GM12878 (cell line): ENCODE results near the gene CDC123. TPM values are rescaled to one million over a fixed set of nuclear protein-coding genes. Genes with fewer than 3 reads are reported as not detected.

Experiments used
- ATAC-seq: fragments of 200-7000 bp; cut with Tn5 transposase; 3 replicates; pipeline ENCODE4 v1.9.1; 2020; ENCODE audit warnings: mild to moderate bottlenecking, moderate library complexity
- BruUV-seq: library from RNA; stranded (reverse); fragments of 400-500 nt; replicated peaks from 2 replicates; lab custom pipeline; 2021; lab: Mats Ljungman, UMichigan
- CTCF ChIA-PET: fragments of 300-600 bp; sonication (Branson Sonifier 250); formaldehyde crosslinking; extraction: SDS; loops from one replicate; lab custom pipeline; 2021; ENCODE audit warnings: inconsistent platforms; lab: Yijun Ruan, JAX
- POLR2A ChIA-PET: fragments of 350-600 bp; formaldehyde crosslinking; extraction: SDS; loops from one replicate; lab custom pipeline; 2021; ENCODE audit warnings: inconsistent platforms; lab: Charles Lee
- RAD21 ChIA-PET: fragments of 300-600 bp; sonication (Branson Sonifier 250); formaldehyde crosslinking; loops from one replicate; lab custom pipeline; 2023; ENCODE audit warnings: antibody characterized with exemption; ENCODE audit not compliant: unreplicated experiment; lab: Charles Lee
- SMC1A ChIA-PET: fragments of 300-600 bp; sonication (Branson Sonifier 250); formaldehyde crosslinking; loops from one replicate; lab custom pipeline; 2023; ENCODE audit not compliant: unreplicated experiment, uncharacterized antibody; lab: Charles Lee
- DNase-seq: peaks from one replicate; pipeline ENCODE4 v3.0.0-alpha.2; 2011; ENCODE audit warnings: low read depth, low spot score
- FAIRE-seq: peaks from 3 replicates; lab custom pipeline; 2011; peaks lifted over from hg19 to GRCh38; lab: Jason Lieb, UNC
- H2AFZ ChIP-seq: 2 replicates; pipeline ENCODE4 v1.6.0; 2011; ENCODE audit warnings: low read depth, low read length, control low read depth; ENCODE audit not compliant: control insufficient read depth
- H3K27ac ChIP-seq: 2 replicates; pipeline ENCODE4 v1.5.1; 2011; ENCODE audit warnings: control low read depth; ENCODE audit not compliant: control insufficient read depth, insufficient read depth
- H3K27me3 ChIP-seq, 2 experiments: replicated peaks in 1 of 2; 2 replicates each; pipeline versions ENCODE4 v1.6.0 to v1.6.1; 2011; ENCODE audit warnings: low read length in 1 of 2; ENCODE audit not compliant: control insufficient read depth in 2 of 2, insufficient read depth in 2 of 2
- H3K36me3 ChIP-seq, 2 experiments: 2 replicates each; pipeline ENCODE4 v1.5.1; 2011; ENCODE audit warnings: low read length in 1 of 2; ENCODE audit not compliant: control insufficient read depth in 2 of 2, insufficient read depth in 2 of 2
- H3K4me1 ChIP-seq: 2 replicates; pipeline ENCODE4 v1.6.1; 2011; ENCODE audit warnings: mild to moderate bottlenecking, low read length, moderate library complexity, mixed read lengths; ENCODE audit not compliant: control insufficient read depth, insufficient read depth
- H3K4me2 ChIP-seq: 2 replicates; pipeline ENCODE4 v1.6.0; 2011; ENCODE audit warnings: control low read depth; ENCODE audit not compliant: control insufficient read depth, insufficient read depth
- H3K4me3 ChIP-seq: fragments of 200-600 bp; sonication (generic); 2 replicates; pipeline ENCODE4 v1.5.1; 2016
- H3K79me2 ChIP-seq: 2 replicates; pipeline ENCODE4 v1.6.0; 2011; ENCODE audit warnings: low read length; ENCODE audit not compliant: control insufficient read depth, insufficient read depth
- H3K9ac ChIP-seq: 2 replicates; pipeline ENCODE4 v1.8.0; 2011; ENCODE audit warnings: low read length, control low read depth, mixed read lengths; ENCODE audit not compliant: control insufficient read depth, insufficient read depth
- H3K9me3 ChIP-seq: replicated peaks from 3 replicates; pipeline ENCODE4 v1.5.1; 2011; ENCODE audit warnings: mild to moderate bottlenecking, low read length; ENCODE audit not compliant: control insufficient read depth, insufficient read depth
- H4K20me1 ChIP-seq: 2 replicates; pipeline ENCODE4 v1.6.0; 2011; ENCODE audit not compliant: control insufficient read depth, insufficient read depth
- HDGF ChIP-seq: fragments of 450-650 bp; IDR thresholded peaks from 2 replicates; pipeline ENCODE4 v1.6.1; 2016; ENCODE audit warnings: antibody characterized with exemption
- IRF5 ChIP-seq: fragments of 450-650 bp; IDR thresholded peaks from 2 replicates; pipeline ENCODE4 v1.6.1; 2017; ENCODE audit warnings: borderline replicate concordance
- MEF2B ChIP-seq: fragments of 450-650 bp; IDR thresholded peaks from 2 replicates; pipeline ENCODE4 v1.6.1; 2018; ENCODE audit warnings: mild to moderate bottlenecking, moderate library complexity; ENCODE audit not compliant: partially characterized antibody, poor library complexity, severe bottlenecking
- RUNX3 ChIP-seq: IDR thresholded peaks from 2 replicates; pipeline ENCODE4 v1.6.1; 2012; ENCODE audit warnings: low read length, inconsistent platforms
- WGBS: methylation state at CpG from one replicate; pipeline ENCODE4 v1.1.6; 2016; ENCODE audit warnings: low lambda C conversion rate; ENCODE audit not compliant: insufficient replicate concordance, insufficient coverage; ENCODE audit errors: missing lambda C conversion rate; 5-methylcytosine and 5-hydroxymethylcytosine counted together
- in situ Hi-C: fragments of 300-500 bp; cut with MboI; formaldehyde crosslinking; loops from 9 replicates; pipeline ENCODE4 v1.14.3; 2018; ENCODE audit warnings: mixed read lengths
- intact Hi-C: fragments of 100-400 bp; cut with micrococcal nuclease; formaldehyde crosslinking; loops from one replicate; pipeline ENCODE4 v1.14.2; 2022; ENCODE audit not compliant: unreplicated experiment
- polyA plus RNA-seq, 11 experiments: library from polyadenylated mRNA; depleted of rRNA in 4 of 11; unstranded in 6 of 11; stranded (reverse) in 5 of 11; fragments of >200 nt; fragmentation: Nextera tagmentation in 4 of 11; fragmentation: Illumina TruSeq in 1 of 11; extraction: Ambion mirVana in 4 of 11; extraction: Trizol in 1 of 11; gene quantifications; 1 replicate in 1 of 11; 2 replicates in 10 of 11; pipeline versions ENCODE4 v1.2.1 to v1.2.3, GENCODE V29; 2011 to 2016; ENCODE audit warnings: inconsistent platforms in 2 of 11, missing spikeins in 2 of 11, low read depth in 1 of 11
- total RNA-seq, 4 experiments: library from RNA; depleted of rRNA in 3 of 4; stranded (reverse); fragments of >200 nt in 3 of 4; fragmentation: Illumina TruSeq in 1 of 4; extraction: Trizol in 1 of 4; gene quantifications; 2 replicates each; pipeline versions ENCODE4 v1.2.1 to v1.2.3, GENCODE V29; 2013 to 2021

CDC123 gene
- total and polyA plus RNA-seq, 10 of the 15 experiments (the other 5 are each of a cell fraction or from before 2014, with no cell fraction given) = 128 to 360 (median 209) TPM

- SMC1A ChIA-PET = interaction anchor here (1.7 kb wide), 1 partner anchor 13 kb away, joined by 7 read pairs; no protein-coding TSS in a partner anchor
- CTCF ChIA-PET = interaction anchor here (7.0 kb wide), 1 partner anchor 13 kb away, joined by 53 read pairs; no protein-coding TSS in a partner anchor
- 0 out of 2 replicates have a peak, but pooled peaks have one; percentile 45 for TF ChIP-seq HDGF
- TF ChIP-seq MEF2B = no peak
- TF ChIP-seq, all 136 proteins: peak for 1
- BruUV-seq = no TSS peak
- no peaks in the 10 kb centered on the region for H3K9me3 ChIP-seq
- ATAC-seq = peak; percentile 15; the same call in 2 of the 3 replicates
- no peak overlapping the region for H3K27ac ChIP-seq
- WGBS = 76% methylated on average over 3 of the region's 3 CpGs
- RAD21 ChIA-PET = no interaction called here
- no peak overlapping the region for H3K4me2 ChIP-seq
- no peak overlapping the region for H3K9ac ChIP-seq
- in situ Hi-C loops (no loop called here), intact Hi-C loops (no loop called here)
- H4K20me1 ChIP-seq = peaks cover 4% of the 10 kb centered on the region; the same call in 1 of the 2 replicates
- H3K4me3 ChIP-seq = no peak overlapping the region
- DNase-seq = no peak
- peaks cover 0 to 32% of the 10 kb centered on the region in 2 experiments for H3K36me3 ChIP-seq
- H3K79me2 ChIP-seq = peaks cover 78% of the 10 kb centered on the region
- H3K4me1 ChIP-seq = peaks cover 7% of the 10 kb centered on the region; the same call in 1 of the 2 replicates
- POLR2A ChIA-PET = no interaction called here
- FAIRE-seq = no peak
- no peaks in the 10 kb centered on the region for H3K27me3 ChIP-seq
- H2AFZ ChIP-seq = no peak overlapping the region
Observed at GRCh38 chr10:12201543-12201942, 5.6 kb downstream of the CDC123 start.

DNA sequence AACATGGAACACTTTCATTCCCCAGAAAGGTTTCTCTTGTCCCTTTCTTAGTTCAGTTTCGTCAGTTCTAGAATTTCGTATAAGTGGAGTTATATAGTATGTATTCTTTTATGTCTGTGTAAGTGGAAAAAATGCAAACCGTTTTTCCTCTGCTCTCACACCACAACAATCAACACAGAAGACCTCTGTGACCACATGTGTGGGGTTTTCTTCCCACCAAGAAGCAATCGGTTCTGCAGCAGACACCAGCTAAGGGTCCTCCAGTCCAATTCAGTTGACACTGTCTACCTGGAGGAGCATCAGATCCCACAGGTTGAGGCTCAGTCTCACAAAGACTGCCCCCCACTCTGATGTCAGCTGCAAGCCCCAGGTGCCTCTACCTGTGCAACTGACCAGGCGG, 6.2 kb downstream of the CDC123 start:
- DNase-seq (no peak), FAIRE-seq (no peak), ATAC-seq (no peak)
- BruUV-seq = TSS peak; percentile 10
- H3K4me3 ChIP-seq = no peak overlapping the region
- TF ChIP-seq IRF5 = no peak
- TF ChIP-seq RUNX3 = peak; percentile 31; the same call in 1 of the 2 replicates
- peaks cover 0 to 33% of the 10 kb centered on the region in 2 experiments for H3K36me3 ChIP-seq
- no peak overlapping the region for H2AFZ ChIP-seq
- ChIA-PET SMC1A (interaction anchor here (0.5 to 1.7 kb wide), 3 partner anchors 12 to 113 kb away, joined by 3 to 7 read pairs (median 3); no protein-coding TSS in a partner anchor), POLR2A (no interaction called here), CTCF (interaction anchor here (0.6 to 7.0 kb wide), 2 partner anchors 12 to 62 kb away, joined by 3 to 53 read pairs; no protein-coding TSS in a partner anchor), RAD21 (no interaction called here)
- H3K9me3 ChIP-seq = no peaks in the 10 kb centered on the region
- peaks cover 7% of the 10 kb centered on the region; the same call in 1 of the 2 replicates for H3K4me1 ChIP-seq
- H3K27ac ChIP-seq = no peak overlapping the region
- H3K4me2 ChIP-seq = no peak overlapping the region
- H3K79me2 ChIP-seq = peaks cover 71% of the 10 kb centered on the region
- H3K27me3 ChIP-seq = no peaks in the 10 kb centered on the region
- intact Hi-C loops (no loop called here), in situ Hi-C loops (no loop called here)
- peaks cover 4% of the 10 kb centered on the region; the same call in 1 of the 2 replicates for H4K20me1 ChIP-seq
- no peak overlapping the region for H3K9ac ChIP-seq
- 79% methylated on average over 5 of the region's 5 CpGs for WGBS
